DOHH2 (cell line): ENCODE data around the gene CDK13.

Source experiments
- CTCF ChIP-seq: fragments of 200-600 bp; sonication (generic); IDR thresholded peaks from one replicate; pipeline ENCODE4 v1.5.1; 2014; ENCODE audit warnings: antibody characterized with exemption, mild to moderate bottlenecking, low read depth, low read length; ENCODE audit not compliant: poor library complexity, severe bottlenecking
- EZH2phosphoT487 ChIP-seq: fragments of 200-600 bp; sonication (generic); IDR thresholded peaks from 2 replicates; pipeline ENCODE4 v1.6.1; 2017; ENCODE audit warnings: borderline replicate concordance, mild to moderate bottlenecking, antibody characterized with exemption, low read length, moderate library complexity, mixed read lengths

GRCh38 chr7:40093631-40094350 lies 143.7 kb downstream of the CDK13 start:
- no peak for TF ChIP-seq CTCF
- no peak for TF ChIP-seq EZH2phosphoT487
